Mucosa of descending colon (tissue), 3 donors: ENCODE measurements around the gene TRABD2B. TPM values are rescaled to one million over a fixed set of nuclear protein-coding genes. Genes with fewer than 3 reads are reported as not detected.

Experiments
- ATAC-seq: fragments of 200-7000 bp; cut with Tn5 transposase; one replicate; pipeline ENCODE4 v1.9.1; 2020; ENCODE audit warnings: mild to moderate bottlenecking, moderate library complexity
- DNase-seq, 3 donors: peaks; one replicate each; pipeline ENCODE4 v3.0.0-alpha.2; 2020
- H3K36me3 ChIP-seq: fragments of 200-600 bp; one replicate; pipeline ENCODE4 v1.8.0; 2021; ENCODE audit warnings: low read depth, mild to moderate bottlenecking
- H3K4me1 ChIP-seq: fragments of 200-600 bp; one replicate; pipeline ENCODE4 v1.8.0; 2021; ENCODE audit warnings: low read depth, mild to moderate bottlenecking
- H3K4me3 ChIP-seq: fragments of 200-600 bp; one replicate; pipeline ENCODE4 v1.8.0; 2021; ENCODE audit warnings: mild to moderate bottlenecking
- H3K9me3 ChIP-seq: fragments of 200-600 bp; one replicate; pipeline ENCODE4 v1.8.0; 2021; ENCODE audit warnings: mild to moderate bottlenecking
- CTCF ChIP-seq: fragments of 200-600 bp; IDR thresholded peaks from one replicate; pipeline ENCODE4 v1.8.0; 2022; ENCODE audit warnings: antibody characterized with exemption, mild to moderate bottlenecking
- intact Hi-C, 2 donors: fragments of 100-400 bp; cut with DNase I in 1 of 2; cut with micrococcal nuclease in 1 of 2; formaldehyde crosslinking; loops; one replicate each; pipeline versions ENCODE4 v1.11.0 to v1.11.1; 2022; cut with DNase I, micrococcal nuclease
- total RNA-seq, 3 donors: library from RNA; stranded (reverse); fragmentation: NEBNext Ultra II Directional in 2 of 3; extraction: Animal tissue kit (Norgen Biotek cat#: 25700) in 2 of 3; gene quantifications; one replicate each; pipeline versions ENCODE4 v1.2.1 to v1.2.4, GENCODE V29; 2021 to 2023
- donor health status: DM: no; HTN: no; CAD: no; lungs with moderate emphysema.
- donor health status: DM: no; HTN: no; CAD: no.
- donor health status: DM: no; HTN: yes; CAD: no.

The TRABD2B gene
- total RNA-seq, 3 donors from 2014 or later = 0.35 to 2.0 (median 2.0) TPM

GRCh38 chr1:48018799-48019198 is 21.6 kb upstream of the TRABD2B start:
- DNase-seq (no peak), ATAC-seq (no peak)
- Histone ChIP-seq H3K36me3 (no peaks in the 10 kb centered on the region), H3K4me3 (no peak overlapping the region), H3K4me1 (no peaks in the 10 kb centered on the region), H3K9me3 (no peaks in the 10 kb centered on the region)
- TF ChIP-seq CTCF = no peak
- intact Hi-C loops = no loop called here

GRCh38 chr1:48017716-48018115 is 20.5 kb upstream of the TRABD2B start:
- Histone ChIP-seq H3K9me3 (no peaks in the 10 kb centered on the region), H3K4me3 (no peak overlapping the region), H3K36me3 (no peaks in the 10 kb centered on the region), H3K4me1 (no peaks in the 10 kb centered on the region)
- DNase-seq (no peak), ATAC-seq (peak; percentile 40)
- TF ChIP-seq CTCF = no peak
- intact Hi-C loops = no loop called here

- Histone ChIP-seq H3K4me1 (no peaks in the 10 kb centered on the region), H3K36me3 (no peaks in the 10 kb centered on the region), H3K9me3 (no peaks in the 10 kb centered on the region), H3K4me3 (no peak overlapping the region)
- intact Hi-C loops = no loop called here
- no peak for TF ChIP-seq CTCF
- DNase-seq (no peak), ATAC-seq (no peak)
Measured at GRCh38 chr1:48016515-48016914, 19.3 kb upstream of the TRABD2B start.

- Histone ChIP-seq H3K4me3 (no peak overlapping the region), H3K4me1 (no peaks in the 10 kb centered on the region), H3K9me3 (no peaks in the 10 kb centered on the region), H3K36me3 (no peaks in the 10 kb centered on the region)
- DNase-seq (no peak), ATAC-seq (no peak)
- no peak for TF ChIP-seq CTCF
- intact Hi-C loops = no loop called here
Measured at GRCh38 chr1:48013270-48013669, 16.1 kb upstream of the TRABD2B start.

- no peak for TF ChIP-seq CTCF
- H3K36me3 ChIP-seq = no peaks in the 10 kb centered on the region
- no peaks in the 10 kb centered on the region for H3K9me3 ChIP-seq
- H3K4me3 ChIP-seq = no peak overlapping the region
- no peak for DNase-seq
- peaks cover 7% of the 10 kb centered on the region for H3K4me1 ChIP-seq
- intact Hi-C loops = no loop called here
- no peak for ATAC-seq
Measured at GRCh38 chr1:48007047-48007446, 9.9 kb upstream of the TRABD2B start.

- ATAC-seq = peak; percentile 29
Measured at GRCh38 chr1:48006264-48006663, 9.1 kb upstream of the TRABD2B start.

More at GRCh38 chr1:48006264-48006663, 9.1 kb upstream of the TRABD2B start:
- TF ChIP-seq CTCF = no peak
- Histone ChIP-seq H3K4me3 (no peak overlapping the region), H3K4me1 (peaks cover 7% of the 10 kb centered on the region), H3K36me3 (no peaks in the 10 kb centered on the region), H3K9me3 (no peaks in the 10 kb centered on the region)
- intact Hi-C loops = no loop called here
- DNase-seq = no peak
